K562 (cell line): ENCODE data around the gene NARF. TPM values are rescaled to one million over a fixed set of nuclear protein-coding genes. Genes with fewer than 3 reads are reported as not detected.
A peak's percentile ranks its signal among the peaks of the same experiment; 100 is the strongest.

Experiments
- ATAC-seq: fragments of 200-7000 bp; cut with Tn5 transposase; 3 replicates; pipeline ENCODE4 v1.9.1; 2020; ENCODE audit warnings: moderate library complexity
- BruUV-seq: library from RNA; stranded (reverse); fragments of 400-500 nt; replicated peaks from 2 replicates; lab custom pipeline; 2021; lab: Mats Ljungman, UMichigan
- CTCF ChIA-PET: fragments of 300-600 bp; formaldehyde crosslinking; extraction: SDS; loops from one replicate; lab custom pipeline; 2021; ENCODE audit warnings: low intra/inter-chr PET ratio; lab: Yijun Ruan, JAX
- POLR2A ChIA-PET: fragments of 300-600, 350-650 bp; sonication (Branson Sonifier 250); formaldehyde crosslinking; extraction: SDS; loops from one replicate; lab custom pipeline; 2021; ENCODE audit warnings: antibody characterized with exemption, inconsistent platforms; lab: Yijun Ruan, JAX
- DNase-seq, 4 experiments: peaks; one replicate each; pipeline versions ENCODE4 v3.0.0 to v3.0.0-alpha.2; 2011 to 2018; ENCODE audit warnings: low spot score in 3 of 4, mixed read lengths in 3 of 4; ENCODE audit errors: extremely low read depth in 1 of 4
- FAIRE-seq: peaks from 2 replicates; lab custom pipeline; 2011; peaks lifted over from hg19 to GRCh38; lab: Jason Lieb, UNC
- H2AFZ ChIP-seq: 2 replicates; pipeline ENCODE4 v1.6.0; 2011; ENCODE audit warnings: low read depth, low read length, control low read depth, inconsistent platforms
- H3K27ac ChIP-seq: fragments of 200-600 bp; 3 replicates; pipeline ENCODE4 v1.8.0; 2011; ENCODE audit warnings: low read depth, mild to moderate bottlenecking, control low read depth, inconsistent platforms, low read length, moderate library complexity, mixed read lengths; ENCODE audit errors: extremely low read depth
- H3K27me3 ChIP-seq, 2 experiments: fragments of 300-600 bp in 1 of 2; 2 replicates in 1 of 2; 3 replicates in 1 of 2; pipeline versions ENCODE4 v1.6.0 to v1.8.0; 2011; ENCODE audit warnings: inconsistent platforms in 2 of 2, low read length in 2 of 2, mild to moderate bottlenecking in 1 of 2, mixed read lengths in 1 of 2, moderate library complexity in 1 of 2; ENCODE audit not compliant: control insufficient read depth in 2 of 2, insufficient read depth in 2 of 2
- H3K36me3 ChIP-seq: fragments of 300-600 bp; 3 replicates; pipeline ENCODE4 v1.8.0; 2011; ENCODE audit warnings: mild to moderate bottlenecking, low read length, inconsistent platforms; ENCODE audit not compliant: control insufficient read depth, insufficient read depth
- H3K4me1 ChIP-seq, 2 experiments: fragments of 200-600 bp in 1 of 2; replicated peaks in 1 of 2; 2 replicates in 1 of 2; 3 replicates in 1 of 2; pipeline versions ENCODE4 v1.5.1 to v1.8.0; 2011; ENCODE audit warnings: inconsistent platforms in 2 of 2, low read length in 2 of 2, mild to moderate bottlenecking in 1 of 2, mixed read lengths in 1 of 2, moderate library complexity in 1 of 2; ENCODE audit not compliant: control insufficient read depth in 2 of 2, insufficient read depth in 2 of 2
- H3K4me2 ChIP-seq: 2 replicates; pipeline ENCODE4 v1.6.1; 2011; ENCODE audit warnings: low read length, control low read depth, inconsistent platforms, mixed read lengths; ENCODE audit not compliant: insufficient read depth
- H3K4me3 ChIP-seq: fragments of 200-600 bp; sonication (generic), shearing (Covaris generic); 2 replicates; pipeline ENCODE4 v1.5.1; 2016; ENCODE audit warnings: control low read depth, inconsistent platforms
- H3K79me2 ChIP-seq: fragments of 200-600 bp; 3 replicates; pipeline ENCODE4 v1.8.0; 2011; ENCODE audit warnings: low read length, inconsistent platforms; ENCODE audit not compliant: control insufficient read depth, insufficient read depth
- H3K9ac ChIP-seq, 2 experiments: 2 replicates each; pipeline versions ENCODE4 v1.6.0 to v1.6.1; 2011; ENCODE audit warnings: low read depth in 2 of 2, low read length in 2 of 2, control low read depth in 1 of 2, inconsistent platforms in 1 of 2, mild to moderate bottlenecking in 1 of 2, mixed read lengths in 1 of 2; ENCODE audit not compliant: insufficient read depth in 1 of 2
- H3K9me1 ChIP-seq: one replicate; pipeline ENCODE4 v1.6.0; 2011; ENCODE audit warnings: inconsistent platforms, mild to moderate bottlenecking, low read length, moderate library complexity; ENCODE audit not compliant: control insufficient read depth, insufficient read depth
- H3K9me3 ChIP-seq: replicated peaks from 2 replicates; pipeline ENCODE4 v1.5.1; 2011; ENCODE audit warnings: low read depth, low read length, inconsistent platforms; ENCODE audit not compliant: control insufficient read depth, insufficient read depth
- H4K20me1 ChIP-seq: replicated peaks from 2 replicates; pipeline ENCODE4 v1.6.1; 2011; ENCODE audit warnings: low read length, inconsistent platforms, mixed read lengths; ENCODE audit not compliant: control insufficient read depth, insufficient read depth
- AFF1 ChIP-seq, 2 experiments: fragments of 450-650 bp; IDR thresholded peaks; 2 replicates each; pipeline ENCODE4 v1.6.1; 2018; ENCODE audit warnings: mild to moderate bottlenecking in 2 of 2, low read depth in 1 of 2; ENCODE audit not compliant: partially characterized antibody in 2 of 2
- RERE ChIP-seq: sonication (generic); formaldehyde crosslinking; IDR thresholded peaks from 2 replicates; pipeline ENCODE4 v1.8.0; 2023; ENCODE audit warnings: missing genetic modification reagents, mild to moderate bottlenecking, borderline replicate concordance
- RHOXF2B ChIP-seq: fragments of 250-450 bp; sonication (Bioruptor Pico); conservative IDR thresholded peaks from 2 replicates; pipeline ENCODE4 v1.5.1; 2021
- WGBS: fragments of 100-300 bp; shearing (Covaris generic); methylation state at CpG from one replicate; pipeline ENCODE4 v1.1.6; 2016; ENCODE audit warnings: low coverage, mixed read lengths; ENCODE audit not compliant: insufficient coverage; ENCODE audit errors: missing lambda C conversion rate; 5-methylcytosine and 5-hydroxymethylcytosine counted together
- in situ Hi-C: fragments of 300-500 bp; cut with MboI; formaldehyde crosslinking; loops from 4 replicates; pipeline ENCODE4 v1.15.0; 2018; ENCODE audit warnings: inconsistent platforms, mixed read lengths
- intact Hi-C: fragments of 100-400 bp; cut with micrococcal nuclease; formaldehyde crosslinking; loops from 2 replicates; pipeline ENCODE4 v1.14.2; 2022
- polyA plus RNA-seq, 8 experiments: library from polyadenylated mRNA; depleted of rRNA in 4 of 8; stranded (reverse) in 5 of 8; unstranded in 3 of 8; fragments of >200 nt; fragmentation: Nextera tagmentation in 2 of 8; fragmentation: Illumina TruSeq in 1 of 8; extraction: Ambion mirVana in 2 of 8; extraction: Trizol in 1 of 8; gene quantifications; 2 replicates each; pipeline versions ENCODE4 v1.2.1 to v1.2.3, GENCODE V29; 2011 to 2014; ENCODE audit warnings: inconsistent platforms in 1 of 8, missing spikeins in 1 of 8
- total RNA-seq, 7 experiments: library from RNA; depleted of rRNA in 6 of 7; stranded (reverse); fragments of >200 nt in 6 of 7; fragmentation: Illumina TruSeq in 2 of 7; extraction: Trizol in 2 of 7; gene quantifications; 2 replicates each; pipeline versions ENCODE4 v1.2.1 to v1.2.3, GENCODE V29; 2011 to 2021; ENCODE audit warnings: low replicate concordance in 1 of 7

NARF gene
- total and polyA plus RNA-seq, 9 of the 15 experiments (the other 6 are each of a cell fraction or from before 2014, with no cell fraction given) = 60.4 to 423 (median 132) TPM

GRCh38 chr17:82447876-82448275 is 10.7 kb upstream of the NARF start:
- Histone ChIP-seq H3K9ac (peak overlapping the region in 1 of 2 experiments; percentile 17; a peak in 1 of 4 replicates), H3K79me2 (peaks cover 27% of the 10 kb centered on the region), H3K9me1 (no peaks in the 10 kb centered on the region), H2AFZ (no peak overlapping the region), H3K36me3 (peaks cover 25% of the 10 kb centered on the region; the same call in 2 of the 3 replicates), H3K4me1 (peaks cover 20 to 62% of the 10 kb centered on the region in 2 experiments), H4K20me1 (no peaks in the 10 kb centered on the region), H3K9me3 (no peaks in the 10 kb centered on the region), H3K4me3 (no peak overlapping the region), H3K4me2 (no peak overlapping the region), H3K27ac (no peak overlapping the region), H3K27me3 (no peaks in the 10 kb centered on the region)
- POLR2A ChIA-PET = interaction anchor here (0.6 kb wide), 1 partner anchor 239 kb away, joined by 3 read pairs; no protein-coding TSS in a partner anchor
- WGBS = 95% methylated on average over 10 of the region's 11 CpGs
- FAIRE-seq = no peak
- CTCF ChIA-PET = no interaction called here
- DNase-seq = no peak
- BruUV-seq = no TSS peak
- intact Hi-C loops (no loop called here), in situ Hi-C loops (no loop called here)
- ATAC-seq = no peak
- TF ChIP-seq RHOXF2B (CRISPR knock-in tag) (no peak), RERE (no peak), AFF1 (IDR thresholded peaks at IDR 0.05; ENCODE audit: low read depth in 1 of 2, partially characterized antibody in 2 of 2) (no peak)
